ENCODE data around the gene C12orf56.
"Not testable (repeated sequence)": the region's sequence is repeated elsewhere in the genome, so short reads cannot be mapped to it uniquely, and the experiment has no call there.

C12orf56 gene

GRCh38 chr12:64320611-64321010 lies 69.9 kb downstream of the C12orf56 start:
- no peak overlapping the region for H3K27ac ChIP-seq
- H3K4me2 ChIP-seq (ENCODE audit: low read length) = no peak overlapping the region
- H3K9ac ChIP-seq = no peak overlapping the region
- H3K9me3 ChIP-seq (ENCODE audit: control insufficient read depth, low read length) = no peaks in the 10 kb centered on the region
- no peaks in the 10 kb centered on the region for H3K36me3 ChIP-seq (ENCODE audit: control insufficient read depth, insufficient read depth, low read length)
- H2AFZ ChIP-seq = no peak overlapping the region
- no peaks in the 10 kb centered on the region for H3K4me1 ChIP-seq
- TF ChIP-seq CTCF (IDR thresholded peaks at IDR 0.05) = no peak
- H3K4me3 ChIP-seq (ENCODE audit: low read depth, low read length) = no peak overlapping the region
- no peaks in the 10 kb centered on the region for H3K27me3 ChIP-seq (ENCODE audit: control insufficient read depth, insufficient read depth, low read length)
- no peaks in the 10 kb centered on the region for H3K79me2 ChIP-seq

DNA sequence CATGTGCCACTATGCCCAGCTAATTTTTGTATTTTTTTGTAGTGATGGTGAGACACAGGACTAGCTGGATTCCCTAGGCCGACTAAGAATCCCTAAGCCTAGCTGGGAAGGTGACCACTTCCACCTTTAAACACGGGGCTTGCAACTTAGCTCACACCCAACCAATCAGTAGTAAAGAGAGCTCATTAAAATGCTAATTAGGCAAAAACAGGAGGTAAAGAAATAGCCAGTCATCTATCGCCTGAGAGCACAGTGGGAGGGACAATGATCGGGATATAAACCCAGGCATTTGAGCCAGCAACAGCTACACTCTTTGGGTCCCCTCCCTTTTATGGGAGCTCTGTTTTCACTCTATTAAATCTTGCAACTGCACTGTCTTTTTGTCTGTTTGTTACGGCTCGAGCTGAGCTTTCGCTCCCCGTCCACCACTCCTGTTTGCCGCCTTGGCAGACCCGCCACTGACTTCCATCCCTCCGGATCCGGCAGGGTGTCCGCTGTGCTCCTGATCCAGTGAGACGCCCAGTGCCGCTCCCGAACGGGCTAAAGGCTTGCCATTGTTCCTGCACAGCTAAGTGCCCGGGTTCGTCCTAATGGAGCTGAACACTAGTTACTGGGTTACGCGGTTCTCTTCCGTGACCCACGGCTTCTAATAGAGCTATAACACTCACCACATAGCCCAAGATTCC lies 70.9 kb downstream of the C12orf56 start:
- not testable (repeated sequence) for H3K4me3 ChIP-seq (ENCODE audit: low read depth, low read length)

DNA sequence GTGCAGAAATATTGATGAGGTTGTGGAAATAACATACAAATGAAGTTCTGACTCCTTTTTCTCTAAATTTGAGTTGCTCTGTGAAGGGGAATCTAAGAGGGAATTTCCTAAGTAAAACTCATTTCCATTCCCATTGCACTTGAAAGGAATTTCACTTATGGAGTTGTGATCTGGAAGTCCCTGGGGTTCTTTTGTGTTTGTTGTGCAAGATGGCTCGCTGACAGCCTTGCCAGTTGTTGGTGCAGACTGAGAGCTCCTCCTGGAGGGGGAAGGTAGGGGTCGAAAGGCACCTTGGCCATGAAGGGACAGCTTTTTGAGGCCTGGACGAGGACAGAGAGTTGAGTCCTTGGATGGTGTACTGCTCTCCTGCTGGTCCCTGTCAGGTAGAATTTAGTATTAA lies 72.0 kb downstream of the C12orf56 start:
- H3K27me3 ChIP-seq (ENCODE audit: control insufficient read depth, insufficient read depth, low read length) = no peaks in the 10 kb centered on the region
- H3K79me2 ChIP-seq = no peaks in the 10 kb centered on the region
- no peak overlapping the region for H3K27ac ChIP-seq
- no peaks in the 10 kb centered on the region for H3K9me3 ChIP-seq (ENCODE audit: control insufficient read depth, low read length)
- no peak overlapping the region for H2AFZ ChIP-seq
- H3K9ac ChIP-seq = no peak overlapping the region
- TF ChIP-seq CTCF (IDR thresholded peaks at IDR 0.05) = no peak
- H3K36me3 ChIP-seq (ENCODE audit: control insufficient read depth, insufficient read depth, low read length) = no peaks in the 10 kb centered on the region
- H3K4me3 ChIP-seq (ENCODE audit: low read depth, low read length) = no peak overlapping the region
- no peak overlapping the region for H3K4me2 ChIP-seq (ENCODE audit: low read length)
- H3K4me1 ChIP-seq = no peaks in the 10 kb centered on the region

More for the DNA sequence above, 70.9 kb downstream of the C12orf56 start:
- H3K4me2 ChIP-seq (ENCODE audit: low read length); H3K27ac ChIP-seq; H3K36me3 ChIP-seq (ENCODE audit: control insufficient read depth, insufficient read depth, low read length); H3K27me3 ChIP-seq (ENCODE audit: control insufficient read depth, insufficient read depth, low read length); H3K9ac ChIP-seq; H3K79me2 ChIP-seq; H2AFZ ChIP-seq; H3K4me1 ChIP-seq; H3K9me3 ChIP-seq (ENCODE audit: control insufficient read depth, low read length): not testable (repeated sequence)

DNA sequence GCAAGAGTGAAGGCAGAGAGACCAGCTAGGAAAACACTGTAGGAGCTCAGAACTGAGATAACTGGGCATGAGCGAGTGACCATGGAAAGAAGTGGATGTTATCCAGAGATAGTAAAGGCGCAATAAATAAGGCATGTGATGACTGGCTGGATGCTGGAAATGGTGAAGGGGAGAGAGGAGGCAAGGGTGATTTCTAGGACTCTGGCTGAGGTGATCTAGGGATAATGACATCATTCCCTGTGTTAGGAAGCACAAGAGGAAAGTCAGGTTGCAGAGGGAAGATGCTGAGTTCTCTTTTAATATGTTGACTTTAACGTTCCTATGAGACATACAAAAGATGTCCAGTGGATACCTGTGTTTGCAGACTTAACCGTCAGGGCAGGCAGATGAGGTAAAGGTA lies 78.7 kb downstream of the C12orf56 start:
- no peak for TF ChIP-seq CTCF (IDR thresholded peaks at IDR 0.05)
- no peak overlapping the region for H2AFZ ChIP-seq
- no peak overlapping the region for H3K4me2 ChIP-seq (ENCODE audit: low read length)
- no peak overlapping the region for H3K9ac ChIP-seq
- no peaks in the 10 kb centered on the region for H3K9me3 ChIP-seq (ENCODE audit: control insufficient read depth, low read length)
- H3K36me3 ChIP-seq (ENCODE audit: control insufficient read depth, insufficient read depth, low read length) = no peaks in the 10 kb centered on the region
- no peak overlapping the region for H3K4me3 ChIP-seq (ENCODE audit: low read depth, low read length)
- H3K27ac ChIP-seq = no peak overlapping the region
- no peaks in the 10 kb centered on the region for H3K79me2 ChIP-seq
- H3K4me1 ChIP-seq = no peaks in the 10 kb centered on the region
- no peaks in the 10 kb centered on the region for H3K27me3 ChIP-seq (ENCODE audit: control insufficient read depth, insufficient read depth, low read length)

DNA sequence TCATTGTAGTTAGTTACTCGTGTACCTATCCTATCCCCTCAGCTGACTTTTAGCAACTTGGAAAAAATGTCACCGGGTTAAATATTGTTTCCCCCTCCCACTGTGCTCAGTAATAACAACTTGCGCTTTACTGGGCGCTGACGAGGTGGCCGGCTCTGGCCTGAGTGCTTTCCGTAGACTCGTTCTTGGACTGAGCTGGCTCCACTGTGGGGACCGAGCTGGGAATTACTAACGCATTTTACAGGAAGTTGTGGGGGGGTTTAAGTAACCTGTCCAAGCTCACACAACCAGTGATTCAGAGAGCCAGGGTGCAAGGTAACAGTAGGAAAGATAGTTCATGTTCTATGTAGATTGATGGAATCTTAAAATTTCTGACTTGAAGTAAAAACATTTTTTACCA lies 86.0 kb downstream of the C12orf56 start:
- no peak overlapping the region for H3K27ac ChIP-seq

More for the DNA sequence above, 86.0 kb downstream of the C12orf56 start:
- no peaks in the 10 kb centered on the region for H3K4me1 ChIP-seq
- no peak overlapping the region for H3K4me3 ChIP-seq (ENCODE audit: low read depth, low read length)
- no peak overlapping the region for H2AFZ ChIP-seq
- H3K4me2 ChIP-seq (ENCODE audit: low read length) = no peak overlapping the region
- no peak overlapping the region for H3K9ac ChIP-seq
- no peaks in the 10 kb centered on the region for H3K79me2 ChIP-seq
- H3K27me3 ChIP-seq (ENCODE audit: control insufficient read depth, insufficient read depth, low read length) = no peaks in the 10 kb centered on the region
- H3K9me3 ChIP-seq (ENCODE audit: control insufficient read depth, low read length) = no peaks in the 10 kb centered on the region
- no peak for TF ChIP-seq CTCF (IDR thresholded peaks at IDR 0.05)
- H3K36me3 ChIP-seq (ENCODE audit: control insufficient read depth, insufficient read depth, low read length) = no peaks in the 10 kb centered on the region
